NCI-H2081 treated with DMSO at 0.1 percent for 48 hours (cell line): Measurements from ENCODE around the gene SDHC.
"Not testable (repeated sequence)": the region's sequence is repeated elsewhere in the genome, so short reads cannot be mapped to it uniquely, and the experiment has no call there.

Source experiments
- DNase-seq: peaks from one replicate; lab custom pipeline; 2025; lab: John Stamatoyannopoulos, UW

The SDHC gene

DNA sequence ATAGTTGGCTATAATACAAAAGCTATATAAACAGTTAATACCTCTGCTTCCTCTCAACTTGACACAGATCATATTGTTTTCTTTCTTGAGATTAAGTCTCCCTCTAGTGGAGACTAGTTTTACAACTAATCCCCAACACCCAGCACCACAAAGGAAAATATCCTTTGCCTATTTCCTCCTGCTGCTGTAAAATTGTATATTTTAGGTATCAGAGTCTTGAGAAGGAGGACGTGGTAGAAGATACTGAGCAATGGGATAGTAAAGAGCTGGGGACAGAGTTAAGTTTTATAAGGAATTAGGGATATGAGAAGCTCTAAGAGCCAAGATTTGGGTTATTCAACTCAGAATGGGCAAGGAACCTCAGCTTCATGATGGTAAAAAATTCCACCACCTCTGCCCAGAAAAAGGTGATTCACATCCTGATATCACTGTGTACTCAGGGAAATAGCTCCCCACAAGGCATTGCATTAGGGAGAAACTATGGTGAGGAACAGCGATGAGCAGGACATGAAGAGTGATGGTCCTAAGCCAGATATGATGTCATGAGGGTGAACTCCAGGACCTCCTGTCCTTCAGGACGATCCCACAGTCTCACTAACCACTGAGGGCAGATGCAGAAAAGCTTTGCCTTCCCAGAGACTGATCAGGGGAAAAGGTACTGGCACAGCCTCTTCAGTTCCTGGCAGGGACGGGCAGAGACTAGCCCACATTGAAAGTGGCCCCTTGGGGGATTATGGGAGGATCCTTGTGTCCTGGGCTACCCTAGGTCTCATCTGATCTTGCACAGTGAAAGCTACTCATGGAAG lies 68.2 kb downstream of the SDHC start:
- peak; percentile 68 for DNase-seq

DNA sequence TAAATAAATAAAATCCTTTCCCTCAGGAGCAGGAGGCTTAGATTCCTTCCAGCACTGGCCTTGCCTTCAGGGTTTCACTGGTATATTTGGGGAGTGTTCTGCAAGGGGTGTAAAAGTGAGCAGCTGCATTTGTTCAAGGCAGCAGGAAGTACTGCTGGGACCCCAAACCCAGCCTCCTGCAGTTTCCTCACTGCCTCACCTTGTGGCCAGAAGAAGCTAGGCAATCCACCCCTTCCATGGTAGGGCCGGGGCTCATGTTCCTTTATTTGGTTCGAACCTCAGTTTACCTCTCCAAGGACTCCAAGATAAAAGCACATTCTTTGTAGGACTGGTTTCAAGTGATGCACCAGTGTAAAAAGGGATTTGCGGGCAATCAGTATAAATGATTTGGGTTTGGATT lies 74.5 kb downstream of the SDHC start:
- DNase-seq, result no peak

DNA sequence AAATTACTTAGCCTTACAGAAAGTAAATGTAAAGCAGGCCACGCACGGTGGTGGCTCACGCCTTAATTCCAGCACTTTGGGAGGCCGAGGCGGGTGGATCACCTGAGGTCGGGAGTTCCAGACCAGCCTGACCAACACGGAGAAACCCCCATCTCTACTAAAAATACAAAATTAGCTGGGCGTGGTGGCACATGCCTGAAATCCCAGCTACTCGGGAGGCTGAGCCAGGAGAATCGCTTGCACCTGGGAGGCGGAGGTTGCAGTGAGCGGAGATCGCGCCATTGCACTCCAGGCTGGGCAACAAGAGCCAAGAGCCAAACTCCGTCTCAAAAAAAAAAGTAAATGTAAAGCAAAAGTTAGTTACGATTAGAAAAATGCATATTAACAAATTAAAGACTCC lies 75.0 kb downstream of the SDHC start:
- DNase-seq, result not testable (repeated sequence)

GRCh38 chr1:161389691-161390558 lies 75.7 kb downstream of the SDHC start:
- DNase-seq, result peak; percentile 82

DNA sequence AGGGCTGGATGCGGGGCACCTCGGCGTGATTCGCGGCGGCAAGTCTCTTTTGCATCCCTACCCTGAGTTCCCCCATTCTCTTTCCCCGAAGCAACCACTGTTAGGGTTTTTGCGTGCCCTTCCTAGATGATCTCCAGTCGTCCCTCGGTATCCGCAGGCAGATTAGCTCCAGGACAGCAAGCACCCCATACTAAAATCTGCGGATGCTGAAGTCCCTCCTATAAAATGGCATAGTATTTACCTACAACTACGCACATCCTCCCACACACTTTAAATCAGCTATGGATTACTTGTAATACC lies 76.3 kb downstream of the SDHC start:
- DNase-seq, result no peak

DNA sequence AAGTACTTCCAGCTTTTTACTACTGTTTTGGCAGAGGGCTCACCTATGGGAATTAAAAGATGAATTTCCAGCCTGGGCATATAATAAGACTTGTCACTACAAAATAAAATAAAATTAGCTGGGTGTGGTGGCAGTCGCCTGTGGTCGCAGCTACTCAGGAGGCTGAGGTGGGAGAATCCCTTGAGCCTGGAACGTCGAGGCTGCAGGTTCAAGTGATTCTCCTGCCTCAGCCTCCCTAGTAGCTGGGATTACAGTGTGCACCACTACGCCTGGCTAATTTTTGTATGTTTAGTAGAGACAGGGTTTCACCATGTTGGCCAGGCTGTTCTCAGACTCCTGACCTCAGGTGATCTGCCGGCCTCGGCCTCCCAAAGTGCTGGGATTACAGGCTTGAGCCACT lies 77.0 kb downstream of the SDHC start:
- DNase-seq, result not testable (repeated sequence)

- DNase-seq, result no peak
These were observed 77.4 kb downstream of the SDHC start for GRCh38 chr1:161391611-161392010.

GRCh38 chr1:161393151-161393550 lies 79.0 kb downstream of the SDHC start:
- no peak for DNase-seq

GRCh38 chr1:161397038-161397437 lies 82.9 kb downstream of the SDHC start:
- not testable (repeated sequence) for DNase-seq

DNA sequence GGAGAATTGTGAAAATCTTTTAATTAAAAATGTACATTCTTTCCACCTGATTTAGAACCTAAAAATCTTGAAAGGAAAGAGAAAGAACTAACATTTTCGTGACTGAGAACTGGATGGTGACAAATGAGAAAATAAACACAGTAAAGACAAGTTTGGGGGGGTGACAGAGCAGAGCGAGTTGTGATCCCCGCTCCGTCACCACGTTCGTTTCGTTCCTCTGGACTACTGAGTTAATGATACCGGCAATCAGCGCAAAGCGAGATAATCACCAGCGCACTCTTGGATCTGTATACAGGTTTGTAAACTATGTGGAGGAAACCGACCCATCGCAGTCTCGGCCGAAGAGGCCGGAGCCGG lies 84.7 kb downstream of the SDHC start:
- DNase-seq, result no peak

DNA sequence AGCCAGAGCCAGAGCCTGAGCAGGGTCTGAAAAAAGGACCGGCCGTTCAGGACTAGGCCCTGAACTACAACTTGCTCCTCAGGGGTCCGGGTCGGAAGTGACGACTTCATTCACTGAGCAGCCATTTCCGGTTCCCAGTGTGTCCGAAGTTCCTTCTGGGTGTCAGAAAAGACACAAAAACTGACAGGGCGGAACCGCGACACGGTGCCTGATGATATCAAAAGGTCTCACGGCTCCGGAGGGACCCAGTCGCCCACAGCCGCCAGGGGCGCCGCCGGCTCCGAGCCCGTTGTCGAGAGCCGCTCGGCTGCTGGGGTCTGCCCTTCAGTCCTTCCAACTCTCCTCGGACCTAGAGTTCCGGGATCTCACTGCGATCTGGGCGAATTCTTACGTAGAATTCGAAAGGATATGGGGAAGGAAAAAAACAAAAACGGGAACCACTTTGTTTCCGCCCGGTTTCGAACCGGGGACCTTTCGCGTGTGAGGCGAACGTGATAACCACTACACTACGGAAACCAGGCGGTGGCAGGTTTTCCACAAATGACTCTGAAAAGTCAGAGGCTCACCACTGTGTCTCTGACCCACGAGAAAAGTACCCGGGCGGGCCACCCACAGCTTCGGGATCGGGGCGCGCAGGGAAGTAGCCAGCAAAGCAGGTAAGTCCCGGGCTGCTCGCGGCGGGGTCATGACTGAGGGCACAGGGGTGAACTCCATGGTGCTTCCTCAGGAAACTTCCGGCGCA lies 85.2 kb downstream of the SDHC start:
- DNase-seq, result peak; percentile 83

- DNase-seq, result no peak
These were observed 88.3 kb downstream of the SDHC start for GRCh38 chr1:161402446-161402845.

- no peak for DNase-seq
These were observed 89.9 kb downstream of the SDHC start for GRCh38 chr1:161404051-161404597.

GRCh38 chr1:161406551-161406950 lies 92.4 kb downstream of the SDHC start:
- DNase-seq, result not testable (repeated sequence)

DNA sequence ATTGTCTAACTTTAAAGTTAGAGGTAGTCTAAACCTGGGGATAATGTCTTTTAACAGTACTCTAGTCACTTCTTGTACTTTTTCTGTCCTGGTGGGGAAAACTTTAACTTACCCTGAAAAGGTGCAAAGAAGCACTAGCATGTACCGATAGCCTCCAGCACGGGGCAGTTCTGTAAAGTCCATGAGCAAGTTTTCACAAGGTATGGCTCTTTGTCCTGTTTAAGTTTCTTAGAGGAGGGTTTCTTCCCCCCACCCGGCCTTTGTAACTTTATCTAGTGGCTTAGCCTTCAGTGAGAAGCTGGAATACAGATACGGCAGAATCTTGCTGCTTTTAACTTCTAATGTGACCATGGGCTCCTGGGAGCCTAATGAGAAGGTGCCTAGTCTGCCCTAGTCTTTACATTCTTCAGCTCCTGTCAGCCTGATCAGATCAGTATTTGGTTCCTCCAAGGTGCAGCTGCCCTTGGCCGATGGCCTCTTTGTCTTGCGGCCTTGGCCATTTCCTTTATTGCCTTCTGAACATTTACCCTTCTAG lies 93.3 kb downstream of the SDHC start:
- no peak for DNase-seq

DNA sequence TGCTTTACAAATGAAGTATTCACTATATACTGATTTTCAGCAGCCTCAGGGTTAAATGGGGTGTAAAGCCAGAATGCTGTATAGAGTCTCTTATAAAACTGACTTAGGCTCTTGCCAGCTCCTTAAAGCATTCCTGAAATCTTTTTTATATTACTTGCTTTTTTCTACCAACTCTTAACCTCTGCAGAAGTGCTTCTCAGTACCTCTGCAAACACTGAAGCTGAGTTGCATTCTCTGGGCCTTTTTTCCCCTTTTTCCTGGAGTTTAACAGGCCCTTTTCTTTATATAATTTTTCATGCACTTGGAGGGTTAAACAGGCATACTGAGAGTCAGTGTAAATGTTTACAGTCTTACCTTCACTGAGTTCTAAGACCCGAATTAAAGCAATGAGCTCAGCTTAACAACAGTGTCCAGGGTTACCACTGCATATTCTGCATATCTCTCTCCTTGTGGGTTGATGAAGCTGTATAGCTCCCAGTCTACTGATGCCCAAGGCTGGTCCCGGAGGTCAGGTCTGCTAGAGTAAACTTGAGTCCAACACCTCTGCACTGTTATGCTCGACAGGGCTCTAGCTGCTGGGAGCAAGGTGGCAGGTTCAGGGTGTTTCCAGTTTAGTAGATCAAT lies 94.4 kb downstream of the SDHC start:
- no peak for DNase-seq

DNA sequence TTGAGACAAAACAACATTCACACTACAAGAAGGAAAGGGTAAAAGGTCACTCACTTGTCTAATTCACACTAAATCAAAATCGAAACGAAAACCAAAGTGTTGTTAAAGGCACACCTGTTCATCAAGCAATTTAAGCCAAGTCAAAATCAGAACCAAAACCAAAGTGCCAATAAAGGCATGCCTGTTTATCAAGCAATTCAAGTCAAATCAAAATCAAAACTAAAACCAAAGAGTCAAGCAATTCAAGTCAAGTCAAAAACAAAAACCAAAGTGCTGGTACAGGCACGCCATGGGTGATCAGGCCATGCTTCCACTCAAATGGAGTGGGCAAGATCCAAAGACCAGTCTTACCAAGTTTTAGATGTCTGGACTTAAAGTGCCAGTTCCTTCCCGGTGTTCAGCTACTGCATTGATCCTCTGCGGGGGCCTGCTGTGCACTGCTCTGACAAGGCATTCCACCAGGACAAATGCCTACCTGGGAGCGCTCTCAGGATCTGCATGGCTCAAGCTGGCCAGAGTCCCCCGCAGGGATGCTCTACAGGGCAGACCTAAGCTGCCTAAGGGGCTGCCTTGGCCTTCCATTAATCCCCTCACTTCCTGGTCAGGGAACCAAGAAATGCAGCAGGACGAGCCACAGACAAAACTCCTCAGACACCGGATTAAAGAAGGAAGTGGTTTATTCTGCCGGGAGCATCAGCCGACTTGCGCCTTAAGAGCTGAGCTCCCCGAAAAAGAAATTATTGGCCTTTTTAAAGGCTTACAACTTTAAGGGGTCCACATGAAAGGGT lies 95.9 kb downstream of the SDHC start:
- not testable (repeated sequence) for DNase-seq

DNA sequence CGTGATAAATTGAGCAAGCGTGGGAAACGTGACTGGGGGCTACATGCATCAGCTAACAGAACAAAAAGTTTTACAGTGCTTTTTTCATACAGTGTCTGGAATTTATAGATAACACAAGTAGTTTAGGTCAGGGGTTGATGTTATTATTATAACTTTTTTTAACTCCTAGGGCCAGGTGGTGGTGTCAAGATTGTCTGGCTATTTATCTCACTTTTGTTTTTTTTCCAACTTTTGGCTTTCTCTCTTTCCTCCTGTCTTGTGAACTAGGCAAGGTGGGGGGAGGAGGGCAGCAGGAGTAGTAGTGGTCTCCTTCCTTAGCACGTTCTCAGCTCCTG lies 96.4 kb downstream of the SDHC start:
- DNase-seq, result not testable (repeated sequence)
